ENCODE results near the gene HYI.

DNA sequence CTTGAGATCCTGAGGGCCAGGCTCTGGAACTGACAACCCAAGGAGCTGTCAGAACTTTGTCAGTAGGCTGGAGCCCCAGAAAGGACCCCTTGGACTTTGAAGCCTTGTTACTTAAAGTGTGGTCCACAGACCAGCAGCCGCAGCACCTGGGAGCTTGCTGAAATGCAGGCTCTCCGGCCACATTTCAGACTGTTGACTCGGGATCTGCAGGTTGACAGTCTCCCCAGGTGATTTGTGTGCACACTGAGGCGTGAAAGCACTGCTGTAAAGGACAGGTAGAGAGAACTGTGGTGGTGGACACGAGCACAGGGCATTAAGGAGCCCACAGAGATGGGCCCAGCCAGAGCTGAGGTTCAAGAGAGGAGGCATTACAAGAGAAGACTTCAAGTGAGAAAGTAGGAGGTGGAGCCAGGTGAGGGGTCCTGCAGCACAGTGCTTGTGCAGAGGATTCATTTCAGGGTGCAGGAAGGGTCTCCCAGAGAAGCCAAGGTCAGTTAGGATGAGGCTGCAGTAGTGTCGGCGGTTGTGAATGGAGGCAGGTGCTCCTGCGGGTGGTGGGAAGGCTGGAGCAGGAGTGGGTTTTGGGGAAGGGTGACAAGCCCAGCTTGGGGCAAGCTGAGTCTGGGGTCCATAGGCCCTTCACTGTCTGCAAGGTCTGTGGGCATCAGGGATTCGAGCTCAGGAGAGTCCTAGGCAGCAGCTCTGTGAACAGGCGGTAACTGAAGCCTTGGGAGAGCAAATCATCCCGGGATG lies 4.6 kb downstream of the HYI start:
- TF ChIP-seq, protein P1, sequence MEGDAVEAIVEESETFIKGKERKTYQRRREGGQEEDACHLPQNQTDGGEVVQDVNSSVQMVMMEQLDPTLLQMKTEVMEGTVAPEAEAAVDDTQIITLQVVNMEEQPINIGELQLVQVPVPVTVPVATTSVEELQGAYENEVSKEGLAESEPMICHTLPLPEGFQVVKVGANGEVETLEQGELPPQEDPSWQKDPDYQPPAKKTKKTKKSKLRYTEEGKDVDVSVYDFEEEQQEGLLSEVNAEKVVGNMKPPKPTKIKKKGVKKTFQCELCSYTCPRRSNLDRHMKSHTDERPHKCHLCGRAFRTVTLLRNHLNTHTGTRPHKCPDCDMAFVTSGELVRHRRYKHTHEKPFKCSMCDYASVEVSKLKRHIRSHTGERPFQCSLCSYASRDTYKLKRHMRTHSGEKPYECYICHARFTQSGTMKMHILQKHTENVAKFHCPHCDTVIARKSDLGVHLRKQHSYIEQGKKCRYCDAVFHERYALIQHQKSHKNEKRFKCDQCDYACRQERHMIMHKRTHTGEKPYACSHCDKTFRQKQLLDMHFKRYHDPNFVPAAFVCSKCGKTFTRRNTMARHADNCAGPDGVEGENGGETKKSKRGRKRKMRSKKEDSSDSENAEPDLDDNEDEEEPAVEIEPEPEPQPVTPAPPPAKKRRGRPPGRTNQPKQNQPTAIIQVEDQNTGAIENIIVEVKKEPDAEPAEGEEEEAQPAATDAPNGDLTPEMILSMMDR (conservative IDR thresholded peaks at IDR 0.05; ENCODE audit: low read depth, low read length), result no peak
- TF ChIP-seq EZH2 (IDR thresholded peaks at IDR 0.05; ENCODE audit: low read length, unreplicated experiment) (no peak), EZH2phosphoT487 (IDR thresholded peaks at IDR 0.05; ENCODE audit: borderline replicate concordance, low read length) (no peak)
